GM19397 (cell line): ENCODE results near the gene ACAD11.
"Not testable (repeated sequence)": the region's sequence is repeated elsewhere in the genome, so short reads cannot be mapped to it uniquely, and the experiment has no call there.

ENCODE experiments used
- ATAC-seq: cut with Tn5 transposase; IDR thresholded peaks from one replicate; pipeline ENCODE4 v1.9.1; 2021; ENCODE audit warnings: mild to moderate bottlenecking, moderate library complexity; ENCODE audit not compliant: unreplicated experiment

The ACAD11 gene

DNA sequence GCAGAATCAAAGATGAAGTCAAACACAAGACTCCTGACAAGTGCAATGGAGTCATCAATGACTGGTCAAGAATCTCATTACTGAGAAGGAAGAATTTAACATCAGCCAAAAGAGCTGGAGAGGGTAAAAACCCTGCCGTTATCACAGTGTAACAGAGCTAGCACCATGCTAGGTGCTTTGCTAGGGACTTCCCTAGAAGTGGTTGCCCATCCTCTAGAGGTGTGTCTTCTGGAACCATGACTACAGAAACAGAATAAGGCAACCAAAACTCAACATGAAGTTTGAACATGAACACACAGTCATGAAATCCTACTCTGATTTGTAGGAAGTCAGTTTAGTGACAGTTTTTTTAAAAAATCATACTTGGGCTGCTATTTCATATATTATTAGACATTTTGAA lies 9.5 kb downstream of the ACAD11 start:
- no peak for ATAC-seq

- ATAC-seq, result no peak
Observed at GRCh38 chr3:132645058-132645457, 14.6 kb downstream of the ACAD11 start.

GRCh38 chr3:132643366-132643765 lies 16.2 kb downstream of the ACAD11 start:
- ATAC-seq, result no peak

- no peak for ATAC-seq
Observed at GRCh38 chr3:132642539-132642847, 17.1 kb downstream of the ACAD11 start.

GRCh38 chr3:132641837-132642538 lies 17.6 kb downstream of the ACAD11 start:
- ATAC-seq, result no peak

DNA sequence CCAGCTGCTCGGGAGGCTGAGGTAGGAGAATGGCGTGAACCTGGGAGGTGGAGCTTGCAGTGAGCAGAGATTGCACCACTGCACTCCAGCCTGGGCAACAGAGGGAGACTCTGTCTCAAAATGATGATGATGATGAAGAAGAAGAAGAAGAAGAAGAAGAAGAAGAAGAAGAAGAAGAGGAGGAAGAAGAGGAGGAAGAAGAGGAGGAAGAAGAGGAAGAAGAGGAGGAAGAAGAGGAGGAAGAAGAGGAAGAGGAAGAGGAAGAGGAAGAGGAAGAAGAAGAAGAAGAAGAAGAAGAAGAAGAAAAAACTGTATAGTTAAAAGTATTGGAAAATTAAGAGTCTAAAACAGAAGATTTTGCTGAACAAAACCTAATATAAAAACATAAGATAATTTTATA lies 18.2 kb downstream of the ACAD11 start:
- ATAC-seq, result not testable (repeated sequence)

DNA sequence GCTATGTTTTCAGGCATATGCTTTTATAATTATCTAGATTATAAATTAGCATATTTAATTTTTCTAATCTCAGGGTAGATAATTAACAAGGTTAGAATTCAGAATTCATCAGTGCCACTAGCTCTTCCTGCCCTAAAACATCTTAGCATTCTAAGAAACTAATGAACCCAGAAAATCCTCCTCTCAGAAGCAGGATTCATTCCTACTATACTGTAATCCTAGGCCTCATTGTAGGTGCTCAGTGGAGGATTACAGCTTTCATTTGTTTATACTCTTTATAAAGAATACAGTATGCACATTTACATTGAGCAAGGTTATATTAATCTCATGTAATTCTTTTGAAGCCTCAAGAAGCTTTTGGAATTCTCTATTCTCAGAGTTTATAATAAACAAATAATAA lies 20.9 kb downstream of the ACAD11 start:
- no peak for ATAC-seq

DNA sequence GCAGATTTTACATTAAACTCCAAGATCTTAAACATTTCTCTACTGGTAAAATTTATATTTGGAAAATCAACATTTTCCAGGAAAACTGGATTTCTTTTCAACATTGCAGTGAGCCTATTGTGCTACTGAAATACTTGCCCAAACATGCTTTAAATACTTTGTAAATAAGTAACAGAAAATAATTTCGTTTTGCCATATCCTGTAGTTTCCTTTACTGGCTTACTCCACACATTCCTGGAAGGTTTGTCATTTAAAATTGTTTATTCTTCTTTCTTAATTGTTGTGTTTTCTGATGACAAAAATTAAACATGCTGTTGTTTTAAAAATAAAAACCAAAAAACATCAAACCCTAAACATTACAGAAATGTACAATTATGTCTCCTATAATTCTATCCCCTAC lies 22.0 kb downstream of the ACAD11 start:
- ATAC-seq, result no peak

GRCh38 chr3:132635052-132635451 lies 24.6 kb downstream of the ACAD11 start:
- no peak for ATAC-seq

GRCh38 chr3:132630612-132631011 lies 29.0 kb downstream of the ACAD11 start:
- ATAC-seq, result no peak

GRCh38 chr3:132629928-132630327 lies 29.7 kb downstream of the ACAD11 start:
- no peak for ATAC-seq

GRCh38 chr3:132628157-132628556 lies 31.5 kb downstream of the ACAD11 start:
- no peak for ATAC-seq

DNA sequence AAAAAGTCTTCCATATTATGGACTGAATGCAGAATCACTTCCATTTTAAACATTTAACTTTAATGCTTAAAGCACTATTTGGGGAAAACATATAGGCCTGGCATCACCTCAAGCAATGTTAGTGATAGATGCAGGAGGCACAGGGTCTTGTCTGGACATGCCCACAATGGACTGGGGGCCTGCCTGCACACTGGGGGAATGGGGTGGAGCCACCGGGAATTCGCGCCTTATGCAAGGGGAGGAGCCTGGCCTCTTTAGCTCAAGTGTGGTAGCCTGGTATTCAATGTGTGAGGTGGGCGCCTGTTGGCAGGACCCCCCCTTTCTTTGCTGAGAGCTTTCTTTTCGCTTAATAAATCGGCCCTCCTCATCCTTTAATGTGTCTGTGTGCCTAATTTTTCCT lies 32.7 kb downstream of the ACAD11 start:
- no peak for ATAC-seq

DNA sequence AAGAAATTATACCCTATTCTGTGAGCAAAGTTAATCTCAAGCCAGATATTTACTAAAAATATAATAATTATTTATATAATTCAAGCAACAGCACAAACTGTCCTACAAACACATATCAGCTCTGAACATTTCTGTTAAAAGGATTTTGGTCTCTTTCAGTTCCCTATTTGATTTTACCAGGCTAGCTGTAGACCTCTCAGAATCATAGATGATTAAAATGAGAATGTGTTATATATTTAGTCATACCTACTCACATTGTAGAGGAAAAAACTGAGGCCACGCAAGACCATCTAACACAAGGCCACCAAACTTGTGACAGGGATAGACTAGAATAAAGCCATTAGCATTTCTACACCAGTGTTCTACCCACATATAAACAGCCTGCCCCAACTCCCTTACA lies 34.0 kb downstream of the ACAD11 start:
- ATAC-seq, result no peak

- no peak for ATAC-seq
Observed at GRCh38 chr3:132624790-132625189, 34.8 kb downstream of the ACAD11 start.

DNA sequence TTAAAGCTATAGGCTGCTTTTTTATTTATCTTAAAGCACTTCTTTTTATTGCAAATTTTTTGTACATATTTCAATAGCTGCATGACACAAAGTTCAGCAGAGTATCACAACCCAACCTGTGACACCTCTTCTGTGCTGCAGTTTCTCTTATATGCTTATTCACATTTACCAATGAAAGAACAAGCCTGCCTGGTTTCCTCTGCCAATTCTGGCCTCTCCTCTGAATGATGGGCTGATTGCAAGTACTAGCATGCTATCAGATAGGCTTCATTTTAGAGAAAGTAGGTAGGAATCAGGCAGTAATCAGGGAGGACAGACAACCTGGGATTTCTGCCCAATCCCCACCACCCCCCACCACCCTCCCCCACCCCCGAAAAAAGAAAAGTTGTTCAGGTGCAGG lies 36.0 kb downstream of the ACAD11 start:
- ATAC-seq, result no peak

GRCh38 chr3:132622761-132623160 lies 36.8 kb downstream of the ACAD11 start:
- no peak for ATAC-seq

DNA sequence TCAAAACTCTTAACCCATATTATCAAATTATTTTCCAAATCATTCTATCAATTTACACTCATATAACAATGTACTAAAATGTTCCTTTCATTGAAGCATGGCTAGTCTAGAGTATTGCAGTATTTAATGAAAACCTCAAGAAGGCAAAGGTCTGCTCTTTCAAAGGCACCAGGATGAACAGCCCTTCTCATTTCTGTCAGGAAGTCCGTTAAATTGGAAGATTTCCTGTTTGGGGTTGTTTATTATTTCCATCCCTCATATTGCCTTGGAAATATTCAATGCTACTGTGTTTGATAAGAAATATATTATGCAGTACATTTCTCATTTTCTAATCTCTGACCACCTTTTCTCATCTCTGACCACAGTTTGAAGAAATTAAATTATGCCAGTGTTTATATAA lies 37.5 kb downstream of the ACAD11 start:
- no peak for ATAC-seq

DNA sequence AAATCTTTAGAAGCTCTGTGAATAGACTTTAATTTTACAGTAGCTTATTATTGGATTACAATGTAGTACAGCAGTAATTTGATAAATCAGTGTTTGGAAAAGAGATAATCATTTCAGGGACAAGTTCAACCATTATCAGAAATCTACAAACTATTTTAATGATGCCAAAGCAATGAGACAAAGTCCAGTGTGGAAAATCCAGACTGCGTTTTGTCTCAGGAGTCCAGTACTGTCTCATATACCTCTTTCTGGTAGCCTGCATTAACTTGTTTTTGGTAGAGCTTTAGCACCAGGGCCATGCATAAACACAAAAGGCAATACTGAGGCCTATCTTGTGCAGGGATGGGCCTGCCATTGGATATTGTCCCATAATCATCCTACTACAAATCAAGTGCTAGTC lies 42.8 kb downstream of the ACAD11 start:
- no peak for ATAC-seq

- no peak for ATAC-seq
Observed at GRCh38 chr3:132615881-132616280, 43.7 kb downstream of the ACAD11 start.

GRCh38 chr3:132615301-132615700 lies 44.3 kb downstream of the ACAD11 start:
- ATAC-seq, result not testable (repeated sequence)

DNA sequence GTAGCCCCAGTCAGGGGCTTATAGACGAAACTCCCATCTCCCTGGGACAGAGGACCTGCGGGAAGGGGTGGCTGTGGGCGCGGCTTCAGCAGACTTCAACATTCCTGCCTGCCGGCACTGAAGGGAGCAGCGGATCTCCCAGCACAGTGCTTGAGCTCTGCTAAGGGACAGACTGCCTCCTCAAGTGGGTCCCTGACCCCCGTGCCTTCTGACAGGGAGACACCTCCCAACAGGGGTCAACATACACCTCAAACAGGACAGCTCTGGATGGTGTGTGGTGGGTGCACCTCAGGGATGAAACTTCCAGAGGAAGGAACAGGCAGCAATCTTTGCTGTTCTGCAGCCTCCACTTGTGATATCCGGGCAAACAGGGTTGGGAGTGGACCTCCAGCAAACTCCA lies 53.0 kb downstream of the ACAD11 start:
- ATAC-seq, result not testable (repeated sequence)

DNA sequence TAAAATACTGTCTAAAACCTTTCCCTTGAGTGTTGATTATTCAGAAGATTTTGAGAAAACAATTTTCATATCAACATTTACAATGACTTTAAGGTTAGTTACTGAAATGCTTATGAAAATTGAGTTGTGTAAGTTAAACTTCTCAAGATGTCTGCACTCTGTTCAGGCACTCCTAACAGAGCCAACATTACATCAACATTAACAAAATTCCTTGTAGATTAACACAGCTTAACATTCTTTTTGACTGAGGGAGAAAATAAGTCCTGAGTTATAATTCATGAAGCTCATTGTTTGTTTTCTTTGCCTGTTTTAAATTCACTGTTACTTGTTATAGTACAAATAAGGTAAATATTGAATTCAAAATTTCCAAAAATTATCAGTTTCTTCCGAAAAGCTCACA lies 53.5 kb downstream of the ACAD11 start:
- ATAC-seq, result no peak
